GM19351 (cell line): ENCODE results near the gene TSPAN1.
A peak's percentile ranks its signal among the peaks of the same experiment; 100 is the strongest.

Experiments used
- ATAC-seq: cut with Tn5 transposase; IDR thresholded peaks from one replicate; pipeline ENCODE4 v1.9.1; 2021; ENCODE audit warnings: mild to moderate bottlenecking, moderate library complexity; ENCODE audit not compliant: unreplicated experiment

TSPAN1 gene

DNA sequence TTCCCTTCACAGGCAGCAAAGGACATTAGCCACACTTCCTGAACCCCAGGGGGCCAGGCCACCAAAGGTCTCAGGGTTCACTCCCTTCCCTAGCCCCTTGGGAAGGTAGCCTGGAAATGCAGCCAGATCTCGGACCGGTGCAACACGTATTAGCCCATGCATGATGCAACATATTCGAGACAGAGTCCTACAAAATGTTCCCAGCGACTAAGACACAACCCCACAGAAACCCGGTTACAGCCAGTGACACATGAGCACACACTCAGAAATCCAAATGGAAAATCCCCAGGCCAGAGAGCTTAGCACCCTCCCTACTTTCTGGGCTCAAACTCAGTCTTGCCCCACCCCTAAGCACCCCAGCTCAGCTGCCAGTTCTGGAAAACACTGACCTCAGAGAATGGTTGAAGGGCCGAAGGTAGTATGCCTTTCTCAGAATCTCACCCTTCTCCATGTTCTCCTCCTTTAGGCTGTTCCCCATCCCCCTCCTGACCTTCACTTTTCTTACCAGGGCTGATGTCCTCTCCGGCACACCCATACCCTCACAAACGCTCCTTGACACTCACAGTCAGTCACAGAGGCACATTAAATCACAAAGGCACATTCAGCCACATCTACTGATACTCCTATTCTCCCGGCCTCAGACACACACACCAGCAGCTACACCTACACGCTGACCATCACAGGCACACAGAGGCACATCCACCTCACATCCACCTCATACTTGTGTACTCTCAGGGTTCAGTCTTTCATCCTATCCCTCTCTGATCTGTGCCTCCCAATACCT is at the start of gene TSPAN1:
Gene TSPAN1 (plus strand): TSS at position 640 of the 784 bp plus-strand sequence. CDS start 6,021 bp downstream, outside the sequence.
- no peak for ATAC-seq

DNA sequence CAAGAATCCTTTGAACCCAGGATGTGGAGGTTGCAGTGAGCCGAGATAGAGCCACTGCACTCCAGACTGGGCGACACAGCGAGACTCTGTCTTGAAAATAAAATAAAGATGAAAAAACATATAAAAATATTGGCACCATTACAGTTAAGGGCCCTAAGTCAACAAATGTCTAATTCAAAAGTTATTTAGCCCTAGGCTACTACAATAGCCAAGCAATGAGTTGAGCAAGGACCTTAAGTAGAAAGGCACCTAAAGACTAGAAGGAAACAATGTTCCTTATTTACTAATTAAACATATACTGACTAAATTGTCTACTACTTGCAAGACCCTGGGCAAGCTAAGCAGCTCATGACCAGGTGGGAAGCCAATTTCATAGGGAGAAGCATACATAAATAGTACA is 46.5 kb upstream of the TSPAN1 start:
- no peak for ATAC-seq

GRCh38 chr1:46130121-46130520 is 44.8 kb upstream of the TSPAN1 start:
- no peak for ATAC-seq

DNA sequence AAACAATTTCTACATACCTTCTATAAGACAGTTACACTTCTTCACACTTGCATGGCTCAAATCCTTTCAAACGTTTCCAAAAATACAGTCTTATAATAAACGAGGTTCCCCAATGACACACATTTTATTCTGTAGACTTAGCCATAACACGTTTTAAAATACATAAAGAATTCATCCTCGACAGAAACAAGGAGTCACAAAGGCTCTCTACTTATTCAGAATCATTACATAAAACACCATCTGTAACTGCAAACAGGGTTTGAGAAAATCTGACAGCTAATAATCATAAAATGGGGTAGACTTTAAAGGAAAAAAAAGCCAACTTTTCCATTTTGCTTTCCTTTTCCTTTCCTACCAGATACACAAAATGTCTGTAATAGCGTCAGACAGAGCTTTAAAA is 44.3 kb upstream of the TSPAN1 start:
- no peak for ATAC-seq

DNA sequence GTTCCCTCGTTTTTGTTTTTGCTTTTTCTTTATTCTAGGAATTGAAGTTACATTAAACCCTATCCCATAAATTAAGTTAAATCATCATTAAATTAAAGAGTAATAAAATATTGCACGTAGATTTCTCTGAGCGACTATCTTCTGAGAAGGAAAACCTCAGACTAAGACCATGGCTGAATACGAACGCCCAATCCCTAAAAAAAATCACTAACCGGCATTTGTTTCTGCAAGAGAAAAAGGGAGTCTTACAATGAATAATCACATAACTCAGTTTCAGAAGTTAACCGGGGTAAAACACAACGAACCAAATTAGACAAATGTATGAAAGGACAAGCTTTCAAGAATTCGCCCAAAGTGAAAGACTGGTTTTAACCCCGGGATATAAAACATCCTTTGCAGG is 43.8 kb upstream of the TSPAN1 start:
- ATAC-seq, result no peak

- no peak for ATAC-seq
These were observed 43.0 kb upstream of the TSPAN1 start for GRCh38 chr1:46131712-46132528.

GRCh38 chr1:46132529-46133180 is 42.2 kb upstream of the TSPAN1 start, which contains the start of gene PIK3R3:
PIK3R3 (minus strand) TSS chr1:46132629; CDS start chr1:46131952, 677 bp downstream.
- ATAC-seq, result peak; percentile 88

- peak; percentile 50 for ATAC-seq
These were observed 41.7 kb upstream of the TSPAN1 start for GRCh38 chr1:46133181-46133658.

DNA sequence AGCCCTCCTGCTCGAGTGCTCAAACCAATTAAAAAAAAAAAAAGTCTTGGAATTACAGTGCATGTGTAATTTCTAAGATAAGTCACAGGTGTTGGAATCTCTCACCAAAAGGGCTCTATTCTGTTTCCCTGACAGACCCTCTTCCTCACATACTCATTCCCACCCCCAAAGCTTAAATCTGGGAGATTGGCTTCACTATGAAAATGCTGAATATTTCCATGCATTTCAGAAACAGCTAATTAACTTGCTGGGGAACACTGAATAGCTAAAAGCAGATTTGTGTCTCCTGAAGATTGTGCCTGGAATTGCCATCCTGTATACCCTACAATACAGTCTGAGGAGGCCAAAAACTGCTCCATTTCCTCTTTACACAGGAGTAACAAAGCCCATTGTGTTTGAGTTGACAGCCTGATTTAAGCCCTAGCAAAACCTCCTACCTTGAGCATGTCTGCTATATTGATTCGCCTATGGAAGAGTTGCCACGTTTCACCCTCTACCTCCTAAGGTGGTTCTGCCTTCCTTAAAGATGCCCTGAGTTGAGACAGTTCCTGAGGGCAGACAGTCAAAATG is 41.0 kb upstream of the TSPAN1 start:
- no peak for ATAC-seq

GRCh38 chr1:46134660-46135331 is 40.1 kb upstream of the TSPAN1 start:
- ATAC-seq, result no peak

DNA sequence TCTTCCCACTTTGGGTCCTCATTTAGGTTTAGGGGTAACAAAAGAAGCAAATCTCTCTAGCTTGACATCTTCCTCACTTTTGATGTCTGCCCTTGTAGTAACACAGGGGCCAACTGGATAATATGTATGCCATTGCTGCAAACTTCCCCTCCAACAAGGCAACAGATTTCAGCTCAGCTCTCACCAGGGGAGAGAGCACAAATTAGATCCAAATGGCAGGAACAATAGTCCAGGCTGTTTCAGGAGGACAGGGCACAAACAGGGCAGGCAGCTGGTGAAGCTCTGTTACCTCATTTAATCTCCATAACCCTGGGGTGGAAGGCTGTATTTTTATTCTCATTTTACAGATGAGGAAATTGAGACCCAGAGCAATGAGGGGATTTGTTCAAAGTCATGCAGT is 38.2 kb upstream of the TSPAN1 start:
- ATAC-seq, result no peak

GRCh38 chr1:46137916-46138315 is 37.0 kb upstream of the TSPAN1 start:
- no peak for ATAC-seq

DNA sequence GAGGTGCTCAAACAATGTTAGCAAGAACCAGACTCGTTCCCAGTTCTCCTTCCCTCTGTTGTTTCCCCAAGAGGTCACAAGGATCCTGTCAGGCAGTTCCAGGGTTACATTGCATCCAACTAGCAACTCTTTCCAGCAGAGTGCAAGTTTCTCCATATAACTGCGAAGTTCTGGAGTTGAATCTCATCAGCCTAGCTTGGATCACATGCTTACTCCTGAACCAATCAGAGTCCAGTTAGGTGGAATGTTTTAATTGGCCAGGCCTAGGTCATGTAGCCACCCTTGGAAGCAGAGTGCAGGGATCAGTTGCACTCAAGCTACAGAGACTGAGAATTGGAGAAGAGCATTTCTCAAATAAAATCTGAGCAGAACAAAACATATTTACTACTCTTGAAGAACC is 26.6 kb upstream of the TSPAN1 start:
- ATAC-seq, result no peak

- ATAC-seq, result no peak
These were observed 24.8 kb upstream of the TSPAN1 start for GRCh38 chr1:46150085-46150484.

- ATAC-seq, result no peak
These were observed 22.9 kb upstream of the TSPAN1 start for GRCh38 chr1:46152016-46152415.

DNA sequence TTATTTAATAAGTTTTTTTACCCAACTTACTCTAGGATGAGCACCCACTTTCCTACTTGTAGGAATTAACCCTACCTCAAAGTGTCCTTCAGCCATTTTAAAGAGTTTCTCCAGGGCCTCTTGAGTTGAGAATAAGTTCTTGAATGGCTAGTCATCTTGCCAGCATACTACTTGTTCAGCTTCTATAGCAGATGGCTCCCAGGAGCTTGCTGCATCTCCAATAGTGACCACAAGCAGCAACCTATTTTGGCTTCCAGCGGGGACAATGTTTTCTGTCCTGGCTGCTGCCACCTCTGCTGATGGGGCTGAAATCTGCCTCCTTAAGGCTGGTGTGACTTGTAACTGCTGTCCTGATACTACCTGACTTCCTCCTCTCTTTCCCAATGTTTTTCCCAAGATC is 21.7 kb upstream of the TSPAN1 start:
- ATAC-seq, result no peak

GRCh38 chr1:46153732-46154131 is 21.2 kb upstream of the TSPAN1 start:
- ATAC-seq, result no peak

- ATAC-seq, result no peak
These were observed 17.0 kb upstream of the TSPAN1 start for GRCh38 chr1:46157916-46158311.

GRCh38 chr1:46158312-46159281 is 16.3 kb upstream of the TSPAN1 start:
- no peak for ATAC-seq
